HEK293 (cell line): ENCODE measurements around the gene GRAMD1B.

Source experiments
- CTCF ChIA-PET: fragments of 350-600 bp; formaldehyde crosslinking; extraction: SDS; loops from one replicate; lab custom pipeline; 2021; ENCODE audit warnings: antibody characterized with exemption; lab: Yijun Ruan, JAX
- POLR2A ChIA-PET: fragments of 300-600 bp; formaldehyde crosslinking; extraction: SDS; loops from one replicate; lab custom pipeline; 2020; ENCODE audit warnings: antibody characterized with exemption, inconsistent platforms; lab: Yijun Ruan, JAX
- H3K27ac ChIP-seq: fragments of 200-500 bp; sonication (Bioruptor generic); 2 replicates; pipeline ENCODE4 v1.5.1; 2014; ENCODE audit warnings: low read depth, low read length, control low read depth, inconsistent platforms; ENCODE audit errors: extremely low read depth
- H3K36me3 ChIP-seq, 2 experiments: fragments of 200-500 bp in 1 of 2; sonication (Bioruptor generic) in 1 of 2; 1 replicate in 1 of 2; 2 replicates in 1 of 2; pipeline ENCODE4 v1.5.1; 2014 to 2017; ENCODE audit warnings: inconsistent platforms in 2 of 2, low read length in 2 of 2; ENCODE audit not compliant: control insufficient read depth in 2 of 2, insufficient read depth in 1 of 2
- H3K4me1 ChIP-seq: fragments of 200-500 bp; sonication (Bioruptor generic); 2 replicates; pipeline ENCODE4 v1.5.1; 2014; ENCODE audit warnings: mild to moderate bottlenecking, low read length, inconsistent platforms; ENCODE audit not compliant: control insufficient read depth, insufficient read depth
- H3K4me3 ChIP-seq: 2 replicates; pipeline ENCODE4 v1.5.1; 2011; ENCODE audit warnings: low read depth, mild to moderate bottlenecking, control low read depth, low read length, moderate library complexity
- H3K9me3 ChIP-seq: fragments of 200-500 bp; sonication (Bioruptor generic); 2 replicates; pipeline ENCODE4 v1.5.1; 2014; ENCODE audit warnings: low read depth, low read length, inconsistent platforms; ENCODE audit not compliant: control insufficient read depth, insufficient read depth
- HOXD13 ChIP-seq: sonication (generic); formaldehyde crosslinking; IDR thresholded peaks from 2 replicates; pipeline ENCODE4 v1.8.0; 2022; ENCODE audit warnings: missing genetic modification reagents, borderline replicate concordance
- PRDM4 ChIP-seq: fragments of 450-650 bp; formaldehyde crosslinking; IDR thresholded peaks from 2 replicates; pipeline ENCODE4 v1.5.1; 2017; ENCODE audit warnings: missing biosample characterization, missing genetic modification characterization
- YY2 ChIP-seq: fragments of 450-650 bp; formaldehyde crosslinking; IDR thresholded peaks from 2 replicates; pipeline ENCODE4 v1.5.1; 2016; ENCODE audit warnings: missing biosample characterization, missing genetic modification characterization
- ZBTB17 ChIP-seq: fragments of 450-650 bp; formaldehyde crosslinking; IDR thresholded peaks from 2 replicates; pipeline ENCODE4 v1.5.1; 2016; ENCODE audit warnings: missing biosample characterization, missing genetic modification characterization
- ZNF132 ChIP-seq: fragments of 450-650 bp; formaldehyde crosslinking; IDR thresholded peaks from 2 replicates; pipeline ENCODE4 v1.5.1; 2017; ENCODE audit warnings: missing biosample characterization, missing genetic modification characterization, borderline replicate concordance
- ZNF174 ChIP-seq: fragments of 450-650 bp; formaldehyde crosslinking; IDR thresholded peaks from 2 replicates; pipeline ENCODE4 v1.5.0; 2017; ENCODE audit warnings: missing biosample characterization, mild to moderate bottlenecking, missing genetic modification characterization
- ZNF175 ChIP-seq: fragments of 450-650 bp; formaldehyde crosslinking; IDR thresholded peaks from 2 replicates; pipeline ENCODE4 v1.5.1; 2016; ENCODE audit warnings: missing biosample characterization, missing genetic modification characterization
- ZNF239 ChIP-seq: fragments of 450-650 bp; formaldehyde crosslinking; IDR thresholded peaks from 2 replicates; pipeline ENCODE4 v1.5.1; 2016; ENCODE audit warnings: missing biosample characterization, missing genetic modification characterization
- ZNF302 ChIP-seq: fragments of 450-650 bp; formaldehyde crosslinking; IDR thresholded peaks from 2 replicates; pipeline ENCODE4 v1.5.1; 2016; ENCODE audit warnings: missing biosample characterization, missing genetic modification characterization, low read depth
- ZNF341 ChIP-seq: fragments of 450-650 bp; formaldehyde crosslinking; IDR thresholded peaks from 2 replicates; pipeline ENCODE4; 2016; ENCODE audit warnings: low read depth, missing biosample characterization, missing genetic modification characterization
- ZNF514 ChIP-seq: fragments of 450-650 bp; formaldehyde crosslinking; IDR thresholded peaks from 2 replicates; pipeline ENCODE4 v1.5.1; 2016; ENCODE audit warnings: missing biosample characterization, missing genetic modification characterization
- ZNF544 ChIP-seq: fragments of 450-650 bp; formaldehyde crosslinking; IDR thresholded peaks from 2 replicates; pipeline ENCODE4 v1.5.0; 2017; ENCODE audit warnings: missing biosample characterization, missing genetic modification characterization
- ZNF555 ChIP-seq: fragments of 450-650 bp; formaldehyde crosslinking; conservative IDR thresholded peaks from 2 replicates; pipeline ENCODE4 v1.5.1; 2017; ENCODE audit warnings: missing biosample characterization, mild to moderate bottlenecking, missing genetic modification characterization, inconsistent platforms
- ZNF561 ChIP-seq: fragments of 450-650 bp; IDR thresholded peaks from 2 replicates; pipeline ENCODE4 v1.5.1; 2018; ENCODE audit warnings: missing biosample characterization, missing genetic modification characterization, borderline replicate concordance
- ZNF664 ChIP-seq: fragments of 450-650 bp; formaldehyde crosslinking; IDR thresholded peaks from 2 replicates; pipeline ENCODE4 v1.5.1; 2016; ENCODE audit warnings: missing biosample characterization, missing genetic modification characterization
- TF ChIP-seq, protein P1 (sequence below): fragments of 450-650 bp; formaldehyde crosslinking; IDR thresholded peaks from 2 replicates; pipeline ENCODE4 v1.5.0; 2017; ENCODE audit warnings: missing biosample characterization, missing genetic modification characterization, borderline replicate concordance
- TF ChIP-seq, protein P2 (sequence below): fragments of 450-650 bp; formaldehyde crosslinking; optimal IDR thresholded peaks from 2 replicates; pipeline ENCODE3; 2016; ENCODE audit warnings: missing biosample characterization, mild to moderate bottlenecking, missing genetic modification characterization
- TF ChIP-seq, protein P3 (sequence below): fragments of 450-650 bp; formaldehyde crosslinking; IDR thresholded peaks from 2 replicates; pipeline ENCODE4 v1.5.1; 2016; ENCODE audit warnings: missing biosample characterization, missing genetic modification characterization

GRAMD1B gene

DNA sequence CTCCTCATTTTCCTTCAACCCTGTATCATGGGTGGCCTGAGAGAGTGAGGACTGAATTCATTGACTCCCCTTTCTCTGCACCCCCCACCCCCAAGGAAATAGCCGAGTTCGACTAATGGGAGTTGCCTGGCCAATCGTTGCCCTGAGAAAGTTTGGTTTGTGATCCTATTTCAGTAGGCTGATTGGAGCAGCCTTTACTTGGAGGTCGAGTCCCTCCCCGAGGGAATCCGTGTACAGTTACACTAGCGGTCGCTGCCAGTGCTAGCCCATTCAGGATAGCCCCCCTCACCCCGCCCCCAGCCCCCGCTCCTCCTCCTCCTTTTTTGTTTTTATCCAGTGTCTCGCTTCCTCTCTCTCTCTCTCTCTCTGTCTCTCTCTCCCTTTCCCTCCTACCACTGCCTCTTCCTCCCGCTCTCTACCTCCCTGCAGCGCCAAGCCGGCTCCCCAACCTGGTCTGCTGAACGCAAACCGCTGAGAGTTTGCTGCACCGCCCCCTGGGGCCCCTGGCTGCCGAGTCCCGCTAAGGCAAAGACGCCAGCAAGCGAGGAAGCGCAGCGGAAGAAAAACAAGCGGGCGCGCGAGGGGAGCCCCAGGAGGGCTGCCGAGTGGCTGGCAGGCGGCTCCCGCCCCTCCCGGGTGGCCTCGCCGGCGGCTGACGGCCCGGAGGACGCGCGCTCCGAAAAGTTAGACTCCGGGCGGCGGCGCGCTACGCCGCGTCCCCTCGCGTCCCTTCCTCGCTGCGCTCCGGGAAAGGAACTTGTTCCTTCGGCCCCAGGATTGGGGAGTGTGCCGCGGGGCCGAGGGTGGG is at the start of gene GRAMD1B (continued):
- TF ChIP-seq, protein P1, sequence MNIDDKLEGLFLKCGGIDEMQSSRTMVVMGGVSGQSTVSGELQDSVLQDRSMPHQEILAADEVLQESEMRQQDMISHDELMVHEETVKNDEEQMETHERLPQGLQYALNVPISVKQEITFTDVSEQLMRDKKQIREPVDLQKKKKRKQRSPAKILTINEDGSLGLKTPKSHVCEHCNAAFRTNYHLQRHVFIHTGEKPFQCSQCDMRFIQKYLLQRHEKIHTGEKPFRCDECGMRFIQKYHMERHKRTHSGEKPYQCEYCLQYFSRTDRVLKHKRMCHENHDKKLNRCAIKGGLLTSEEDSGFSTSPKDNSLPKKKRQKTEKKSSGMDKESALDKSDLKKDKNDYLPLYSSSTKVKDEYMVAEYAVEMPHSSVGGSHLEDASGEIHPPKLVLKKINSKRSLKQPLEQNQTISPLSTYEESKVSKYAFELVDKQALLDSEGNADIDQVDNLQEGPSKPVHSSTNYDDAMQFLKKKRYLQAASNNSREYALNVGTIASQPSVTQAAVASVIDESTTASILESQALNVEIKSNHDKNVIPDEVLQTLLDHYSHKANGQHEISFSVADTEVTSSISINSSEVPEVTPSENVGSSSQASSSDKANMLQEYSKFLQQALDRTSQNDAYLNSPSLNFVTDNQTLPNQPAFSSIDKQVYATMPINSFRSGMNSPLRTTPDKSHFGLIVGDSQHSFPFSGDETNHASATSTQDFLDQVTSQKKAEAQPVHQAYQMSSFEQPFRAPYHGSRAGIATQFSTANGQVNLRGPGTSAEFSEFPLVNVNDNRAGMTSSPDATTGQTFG (tag by site-specific recombination) = no peak
- TF ChIP-seq ZNF664 (tag by site-specific recombination) = no peak
- TF ChIP-seq ZNF174 (tag by site-specific recombination) = no peak
- no peak for TF ChIP-seq PRDM4
- TF ChIP-seq, protein P2, sequence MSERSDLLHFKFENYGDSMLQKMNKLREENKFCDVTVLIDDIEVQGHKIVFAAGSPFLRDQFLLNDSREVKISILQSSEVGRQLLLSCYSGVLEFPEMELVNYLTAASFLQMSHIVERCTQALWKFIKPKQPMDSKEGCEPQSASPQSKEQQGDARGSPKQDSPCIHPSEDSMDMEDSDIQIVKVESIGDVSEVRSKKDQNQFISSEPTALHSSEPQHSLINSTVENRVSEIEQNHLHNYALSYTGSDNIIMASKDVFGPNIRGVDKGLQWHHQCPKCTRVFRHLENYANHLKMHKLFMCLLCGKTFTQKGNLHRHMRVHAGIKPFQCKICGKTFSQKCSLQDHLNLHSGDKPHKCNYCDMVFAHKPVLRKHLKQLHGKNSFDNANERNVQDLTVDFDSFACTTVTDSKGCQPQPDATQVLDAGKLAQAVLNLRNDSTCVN (tag by site-specific recombination) = peak; percentile 86
- peak; percentile 63 for TF ChIP-seq ZBTB17
- no peak for TF ChIP-seq ZNF132 (tag by site-specific recombination)
- TF ChIP-seq ZNF514 = no peak
- TF ChIP-seq HOXD13 (CRISPR knock-in tag) = no peak
- TF ChIP-seq ZNF302 = no peak
- TF ChIP-seq ZNF544 (tag by site-specific recombination) = no peak
- TF ChIP-seq, protein P3, sequence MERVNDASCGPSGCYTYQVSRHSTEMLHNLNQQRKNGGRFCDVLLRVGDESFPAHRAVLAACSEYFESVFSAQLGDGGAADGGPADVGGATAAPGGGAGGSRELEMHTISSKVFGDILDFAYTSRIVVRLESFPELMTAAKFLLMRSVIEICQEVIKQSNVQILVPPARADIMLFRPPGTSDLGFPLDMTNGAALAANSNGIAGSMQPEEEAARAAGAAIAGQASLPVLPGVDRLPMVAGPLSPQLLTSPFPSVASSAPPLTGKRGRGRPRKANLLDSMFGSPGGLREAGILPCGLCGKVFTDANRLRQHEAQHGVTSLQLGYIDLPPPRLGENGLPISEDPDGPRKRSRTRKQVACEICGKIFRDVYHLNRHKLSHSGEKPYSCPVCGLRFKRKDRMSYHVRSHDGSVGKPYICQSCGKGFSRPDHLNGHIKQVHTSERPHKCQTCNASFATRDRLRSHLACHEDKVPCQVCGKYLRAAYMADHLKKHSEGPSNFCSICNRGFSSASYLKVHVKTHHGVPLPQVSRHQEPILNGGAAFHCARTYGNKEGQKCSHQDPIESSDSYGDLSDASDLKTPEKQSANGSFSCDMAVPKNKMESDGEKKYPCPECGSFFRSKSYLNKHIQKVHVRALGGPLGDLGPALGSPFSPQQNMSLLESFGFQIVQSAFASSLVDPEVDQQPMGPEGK (tag by site-specific recombination) = peak; percentile 81
- no peak for TF ChIP-seq ZNF175
- peak; percentile 32; the same call in 1 of the 2 replicates for TF ChIP-seq ZNF561 (tag by site-specific recombination)
- no peak for TF ChIP-seq YY2 (tag by site-specific recombination)
- TF ChIP-seq ZNF239 (tag by site-specific recombination) = no peak
- TF ChIP-seq, all 188 proteins: peak for 27

GRCh38 chr11:123381149-123381548 is 48.9 kb upstream of the GRAMD1B start:
- no peak overlapping the region for H3K4me3 ChIP-seq
- CTCF ChIA-PET = interaction anchor here (0.5 to 0.6 kb wide), 2 partner anchors 22 kb away, joined by 3 read pairs; no protein-coding TSS in a partner anchor
- POLR2A ChIA-PET = no interaction called here
- TF ChIP-seq ZNF341 (no peak), ZNF555 (tag by site-specific recombination) (no peak)
- H3K36me3 ChIP-seq = no peaks in the 10 kb centered on the region
- no peaks in the 10 kb centered on the region for H3K4me1 ChIP-seq
- H3K27ac ChIP-seq = no peak overlapping the region
- H3K9me3 ChIP-seq = no peaks in the 10 kb centered on the region
